ENCODE measurements around the gene GLCE. TPM values are rescaled to one million over a fixed set of nuclear protein-coding genes. Genes with fewer than 3 reads are reported as not detected.

GLCE gene
- total RNA-seq, 1 experiment from 2014 or later, result 22.8 TPM

DNA sequence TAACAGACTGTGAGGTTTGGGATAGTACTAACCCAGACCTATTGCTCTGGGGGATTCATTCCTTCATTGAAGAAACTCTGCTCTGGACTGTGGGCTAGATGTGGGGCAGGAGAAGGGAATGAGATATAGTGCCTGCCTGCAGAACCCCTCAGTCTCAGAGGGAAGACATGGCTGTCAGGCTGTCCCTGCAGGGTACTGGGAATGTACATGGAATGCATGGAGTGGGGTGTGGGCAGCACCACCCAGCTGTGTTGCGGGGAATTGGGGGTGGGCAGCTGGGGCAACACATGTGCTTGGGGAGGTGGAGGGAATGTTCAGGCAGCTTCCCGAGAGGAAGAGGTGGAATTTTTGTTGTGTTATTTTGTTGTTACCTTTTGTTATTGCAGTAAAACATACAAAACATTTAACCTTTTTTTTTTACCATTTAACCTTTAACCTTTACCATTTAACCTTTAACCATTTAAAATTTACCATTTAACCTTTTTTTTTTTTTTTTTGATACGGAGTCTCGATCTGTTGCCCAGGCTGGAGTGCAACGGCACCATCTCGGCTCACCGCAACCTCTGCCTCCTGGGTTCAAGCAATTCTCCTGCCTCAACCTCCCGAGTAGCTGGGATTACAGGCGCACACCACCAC, 145.6 kb downstream of the GLCE start:
- ChIA-PET POLR2A (no interaction called here), CTCF (no interaction called here)

DNA sequence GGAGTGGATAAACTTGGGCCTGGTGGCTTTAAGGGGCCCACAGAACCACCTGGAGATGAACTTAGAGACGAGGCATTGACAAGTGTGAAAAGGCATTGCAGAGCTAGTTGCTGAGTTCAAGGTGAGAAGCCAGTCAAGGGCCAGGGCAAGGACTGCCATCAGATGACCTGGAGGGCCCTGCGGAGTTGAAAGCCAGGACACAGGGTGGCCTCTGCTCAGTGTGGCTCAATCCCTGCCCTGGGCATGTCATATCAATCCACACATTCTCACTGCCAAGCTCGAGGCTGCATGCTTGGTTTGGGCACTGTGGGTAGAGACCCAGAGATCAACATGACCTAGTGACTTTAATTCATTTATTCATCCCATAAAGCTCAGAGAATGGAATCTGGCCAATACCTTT, 147.5 kb downstream of the GLCE start:
- no peak for DNase-seq (ENCODE audit: low read depth, low spot score)
- Histone ChIP-seq H3K4me1 (ENCODE audit: control insufficient read depth, insufficient read depth, low read length) (peaks cover 9% of the 10 kb centered on the region; the same call in 1 of the 2 replicates), H3K27ac (ENCODE audit: low read length) (no peak overlapping the region), H3K9me3 (ENCODE audit: control insufficient read depth, insufficient read depth, low read depth, low read length) (no peaks in the 10 kb centered on the region), H3K27me3 (ENCODE audit: control insufficient read depth, insufficient read depth, low read length) (no peaks in the 10 kb centered on the region), H3K36me3 (ENCODE audit: control insufficient read depth, insufficient read depth, low read length) (no peaks in the 10 kb centered on the region), H3K4me3 (ENCODE audit: low read depth in 2 of 2, low read length in 2 of 2) (no peak overlapping the region)
- TF ChIP-seq SIN3A (IDR thresholded peaks at IDR 0.05; ENCODE audit: borderline replicate concordance, insufficient read depth, low read depth, low read length), result no peak
- TF ChIP-seq POLR2AphosphoS5 (IDR thresholded peaks at IDR 0.05; ENCODE audit: low read depth, low read length), result no peak
- TF ChIP-seq, protein P1, sequence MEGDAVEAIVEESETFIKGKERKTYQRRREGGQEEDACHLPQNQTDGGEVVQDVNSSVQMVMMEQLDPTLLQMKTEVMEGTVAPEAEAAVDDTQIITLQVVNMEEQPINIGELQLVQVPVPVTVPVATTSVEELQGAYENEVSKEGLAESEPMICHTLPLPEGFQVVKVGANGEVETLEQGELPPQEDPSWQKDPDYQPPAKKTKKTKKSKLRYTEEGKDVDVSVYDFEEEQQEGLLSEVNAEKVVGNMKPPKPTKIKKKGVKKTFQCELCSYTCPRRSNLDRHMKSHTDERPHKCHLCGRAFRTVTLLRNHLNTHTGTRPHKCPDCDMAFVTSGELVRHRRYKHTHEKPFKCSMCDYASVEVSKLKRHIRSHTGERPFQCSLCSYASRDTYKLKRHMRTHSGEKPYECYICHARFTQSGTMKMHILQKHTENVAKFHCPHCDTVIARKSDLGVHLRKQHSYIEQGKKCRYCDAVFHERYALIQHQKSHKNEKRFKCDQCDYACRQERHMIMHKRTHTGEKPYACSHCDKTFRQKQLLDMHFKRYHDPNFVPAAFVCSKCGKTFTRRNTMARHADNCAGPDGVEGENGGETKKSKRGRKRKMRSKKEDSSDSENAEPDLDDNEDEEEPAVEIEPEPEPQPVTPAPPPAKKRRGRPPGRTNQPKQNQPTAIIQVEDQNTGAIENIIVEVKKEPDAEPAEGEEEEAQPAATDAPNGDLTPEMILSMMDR (IDR thresholded peaks at IDR 0.05), result no peak
- TF ChIP-seq, protein P2, sequence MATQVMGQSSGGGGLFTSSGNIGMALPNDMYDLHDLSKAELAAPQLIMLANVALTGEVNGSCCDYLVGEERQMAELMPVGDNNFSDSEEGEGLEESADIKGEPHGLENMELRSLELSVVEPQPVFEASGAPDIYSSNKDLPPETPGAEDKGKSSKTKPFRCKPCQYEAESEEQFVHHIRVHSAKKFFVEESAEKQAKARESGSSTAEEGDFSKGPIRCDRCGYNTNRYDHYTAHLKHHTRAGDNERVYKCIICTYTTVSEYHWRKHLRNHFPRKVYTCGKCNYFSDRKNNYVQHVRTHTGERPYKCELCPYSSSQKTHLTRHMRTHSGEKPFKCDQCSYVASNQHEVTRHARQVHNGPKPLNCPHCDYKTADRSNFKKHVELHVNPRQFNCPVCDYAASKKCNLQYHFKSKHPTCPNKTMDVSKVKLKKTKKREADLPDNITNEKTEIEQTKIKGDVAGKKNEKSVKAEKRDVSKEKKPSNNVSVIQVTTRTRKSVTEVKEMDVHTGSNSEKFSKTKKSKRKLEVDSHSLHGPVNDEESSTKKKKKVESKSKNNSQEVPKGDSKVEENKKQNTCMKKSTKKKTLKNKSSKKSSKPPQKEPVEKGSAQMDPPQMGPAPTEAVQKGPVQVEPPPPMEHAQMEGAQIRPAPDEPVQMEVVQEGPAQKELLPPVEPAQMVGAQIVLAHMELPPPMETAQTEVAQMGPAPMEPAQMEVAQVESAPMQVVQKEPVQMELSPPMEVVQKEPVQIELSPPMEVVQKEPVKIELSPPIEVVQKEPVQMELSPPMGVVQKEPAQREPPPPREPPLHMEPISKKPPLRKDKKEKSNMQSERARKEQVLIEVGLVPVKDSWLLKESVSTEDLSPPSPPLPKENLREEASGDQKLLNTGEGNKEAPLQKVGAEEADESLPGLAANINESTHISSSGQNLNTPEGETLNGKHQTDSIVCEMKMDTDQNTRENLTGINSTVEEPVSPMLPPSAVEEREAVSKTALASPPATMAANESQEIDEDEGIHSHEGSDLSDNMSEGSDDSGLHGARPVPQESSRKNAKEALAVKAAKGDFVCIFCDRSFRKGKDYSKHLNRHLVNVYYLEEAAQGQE (IDR thresholded peaks at IDR 0.05; ENCODE audit: insufficient read depth in 1 of 2, low read depth in 2 of 2, low read length in 1 of 2), result no peak
- TF ChIP-seq TCF7L2 (IDR thresholded peaks at IDR 0.05; ENCODE audit: low read depth, low read length), result no peak
- ChIA-PET POLR2A (no interaction called here), CTCF (no interaction called here)
- no peak for ATAC-seq
- intact Hi-C loops (cut with micrococcal nuclease; ENCODE audit: unreplicated experiment), result no loop called here
- no TSS peak for BruUV-seq (replicated peaks)
- in situ Hi-C loops (cut with HindIII; ENCODE audit: low pct_unique_long_range_greater_than_20kb, low sequenced_read_pairs), result no loop called here

More for the DNA sequence above, 145.6 kb downstream of the GLCE start:
- Histone ChIP-seq H3K4me1 (ENCODE audit: control insufficient read depth, insufficient read depth, low read length) (peaks cover 9% of the 10 kb centered on the region; the same call in 1 of the 2 replicates), H3K4me3 (ENCODE audit: low read depth in 2 of 2, low read length in 2 of 2) (no peak overlapping the region), H3K27me3 (ENCODE audit: control insufficient read depth, insufficient read depth, low read length) (no peaks in the 10 kb centered on the region), H3K36me3 (ENCODE audit: control insufficient read depth, insufficient read depth, low read length) (no peaks in the 10 kb centered on the region), H3K27ac (ENCODE audit: low read length) (0 out of 2 replicates have a peak overlapping the region, but pooled peaks have one; percentile 36), H3K9me3 (ENCODE audit: control insufficient read depth, insufficient read depth, low read depth, low read length) (no peaks in the 10 kb centered on the region)
- BruUV-seq (replicated peaks), result no TSS peak
- DNase-seq (ENCODE audit: low read depth, low spot score) (no peak), ATAC-seq (peak; percentile 16; the same call in 1 of the 2 replicates)
- TF ChIP-seq, protein P2 (IDR thresholded peaks at IDR 0.05; ENCODE audit: insufficient read depth in 1 of 2, low read depth in 2 of 2, low read length in 1 of 2), result no peak
- TF ChIP-seq POLR2AphosphoS5 (IDR thresholded peaks at IDR 0.05; ENCODE audit: low read depth, low read length) (no peak), SIN3A (IDR thresholded peaks at IDR 0.05; ENCODE audit: borderline replicate concordance, insufficient read depth, low read depth, low read length) (no peak), TCF7L2 (IDR thresholded peaks at IDR 0.05; ENCODE audit: low read depth, low read length) (no peak)
- TF ChIP-seq, protein P1 (IDR thresholded peaks at IDR 0.05), result no peak
- intact Hi-C loops (cut with micrococcal nuclease; ENCODE audit: unreplicated experiment) (no loop called here), in situ Hi-C loops (cut with HindIII; ENCODE audit: low pct_unique_long_range_greater_than_20kb, low sequenced_read_pairs) (no loop called here)
